LNCaP clone FGC (cell line): ENCODE measurements around the gene AGAP2.

Source experiments
- DNase-seq: peaks from one replicate; pipeline ENCODE4 v3.0.0-alpha.2; 2011; ENCODE audit warnings: low read depth
- H3K4me3 ChIP-seq: 2 replicates; pipeline ENCODE4 v1.5.1; 2011; ENCODE audit warnings: mild to moderate bottlenecking, low read depth, low read length, control low read depth
- TF ChIP-seq, protein P1 (sequence below): IDR thresholded peaks from 2 replicates; pipeline ENCODE4 v1.5.1; 2012; ENCODE audit warnings: mild to moderate bottlenecking; ENCODE audit not compliant: control insufficient read depth, insufficient read depth; ENCODE audit errors: extremely low read depth

The AGAP2 gene

GRCh38 chr12:57763881-57764661, 25.5 kb upstream of the AGAP2 start:
- DNase-seq, result no peak
- TF ChIP-seq, protein P1, sequence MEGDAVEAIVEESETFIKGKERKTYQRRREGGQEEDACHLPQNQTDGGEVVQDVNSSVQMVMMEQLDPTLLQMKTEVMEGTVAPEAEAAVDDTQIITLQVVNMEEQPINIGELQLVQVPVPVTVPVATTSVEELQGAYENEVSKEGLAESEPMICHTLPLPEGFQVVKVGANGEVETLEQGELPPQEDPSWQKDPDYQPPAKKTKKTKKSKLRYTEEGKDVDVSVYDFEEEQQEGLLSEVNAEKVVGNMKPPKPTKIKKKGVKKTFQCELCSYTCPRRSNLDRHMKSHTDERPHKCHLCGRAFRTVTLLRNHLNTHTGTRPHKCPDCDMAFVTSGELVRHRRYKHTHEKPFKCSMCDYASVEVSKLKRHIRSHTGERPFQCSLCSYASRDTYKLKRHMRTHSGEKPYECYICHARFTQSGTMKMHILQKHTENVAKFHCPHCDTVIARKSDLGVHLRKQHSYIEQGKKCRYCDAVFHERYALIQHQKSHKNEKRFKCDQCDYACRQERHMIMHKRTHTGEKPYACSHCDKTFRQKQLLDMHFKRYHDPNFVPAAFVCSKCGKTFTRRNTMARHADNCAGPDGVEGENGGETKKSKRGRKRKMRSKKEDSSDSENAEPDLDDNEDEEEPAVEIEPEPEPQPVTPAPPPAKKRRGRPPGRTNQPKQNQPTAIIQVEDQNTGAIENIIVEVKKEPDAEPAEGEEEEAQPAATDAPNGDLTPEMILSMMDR, result no peak
- H3K4me3 ChIP-seq, result no peak overlapping the region

- no peak for DNase-seq
- H3K4me3 ChIP-seq, result no peak overlapping the region
- TF ChIP-seq, protein P1, result no peak
Observed at GRCh38 chr12:57762463-57762862, 23.9 kb upstream of the AGAP2 start.

DNA sequence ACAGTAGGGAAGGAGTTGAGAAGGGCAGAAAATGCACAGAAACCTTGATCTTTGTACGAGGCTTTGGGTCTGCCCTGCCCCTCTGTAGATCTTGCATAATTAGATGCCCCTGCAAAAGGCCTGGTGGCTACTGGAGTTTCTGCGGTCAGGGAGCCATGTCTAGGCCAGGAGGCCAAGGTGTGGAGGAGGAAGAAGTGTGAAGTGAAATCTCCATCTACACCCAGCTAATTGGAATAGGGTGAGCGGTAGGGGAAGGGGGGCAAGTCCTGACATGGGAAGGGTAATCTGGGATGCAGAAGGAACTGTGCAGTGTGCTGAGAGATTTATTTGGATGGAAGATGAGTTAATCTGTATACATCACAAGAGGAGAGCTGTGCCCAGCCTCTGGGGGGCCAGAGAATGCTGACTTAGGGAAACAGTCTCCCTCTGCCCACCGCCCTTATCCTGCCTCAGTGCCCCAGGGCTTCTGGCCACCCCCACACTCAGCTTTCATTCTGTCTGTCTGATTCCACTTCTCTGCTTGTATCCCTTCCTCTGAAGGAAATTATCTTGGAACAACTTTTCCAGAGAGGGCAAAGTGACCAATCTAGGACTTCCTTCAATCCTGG, 23.0 kb upstream of the AGAP2 start:
- TF ChIP-seq, protein P1, result no peak
- H3K4me3 ChIP-seq, result no peak overlapping the region
- DNase-seq, result no peak

DNA sequence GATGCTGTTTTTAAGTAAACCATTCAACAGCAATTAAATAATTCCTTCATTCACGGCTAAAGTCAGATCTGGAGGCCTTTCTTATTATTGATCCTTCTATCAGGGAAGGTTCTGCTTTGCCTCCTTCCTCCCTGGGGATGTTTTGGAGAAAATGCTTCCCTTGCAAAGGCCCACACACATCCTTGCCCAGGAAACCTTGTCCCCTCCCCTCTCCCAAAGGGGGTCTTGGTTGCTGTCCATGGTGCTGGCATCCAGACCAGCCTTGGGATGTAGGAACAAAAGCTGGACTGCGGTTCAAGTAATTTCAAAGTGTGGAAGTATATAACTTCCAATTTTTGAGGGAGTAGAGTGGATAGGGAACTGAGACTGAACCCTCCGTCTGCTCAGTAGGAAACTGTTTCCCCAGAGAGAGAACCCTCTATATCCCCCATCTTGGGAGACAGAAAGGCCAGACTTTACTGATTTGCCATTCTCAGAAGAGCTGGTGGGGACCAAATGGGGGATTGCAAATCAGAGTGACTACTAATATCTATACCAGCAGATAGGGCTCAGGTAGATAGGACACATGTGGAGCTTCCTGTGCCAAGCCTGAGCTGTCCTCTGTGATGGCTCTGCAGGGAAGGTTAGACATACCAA, 21.9 kb upstream of the AGAP2 start:
- DNase-seq, result no peak
- H3K4me3 ChIP-seq, result no peak overlapping the region
- TF ChIP-seq, protein P1, result no peak

DNA sequence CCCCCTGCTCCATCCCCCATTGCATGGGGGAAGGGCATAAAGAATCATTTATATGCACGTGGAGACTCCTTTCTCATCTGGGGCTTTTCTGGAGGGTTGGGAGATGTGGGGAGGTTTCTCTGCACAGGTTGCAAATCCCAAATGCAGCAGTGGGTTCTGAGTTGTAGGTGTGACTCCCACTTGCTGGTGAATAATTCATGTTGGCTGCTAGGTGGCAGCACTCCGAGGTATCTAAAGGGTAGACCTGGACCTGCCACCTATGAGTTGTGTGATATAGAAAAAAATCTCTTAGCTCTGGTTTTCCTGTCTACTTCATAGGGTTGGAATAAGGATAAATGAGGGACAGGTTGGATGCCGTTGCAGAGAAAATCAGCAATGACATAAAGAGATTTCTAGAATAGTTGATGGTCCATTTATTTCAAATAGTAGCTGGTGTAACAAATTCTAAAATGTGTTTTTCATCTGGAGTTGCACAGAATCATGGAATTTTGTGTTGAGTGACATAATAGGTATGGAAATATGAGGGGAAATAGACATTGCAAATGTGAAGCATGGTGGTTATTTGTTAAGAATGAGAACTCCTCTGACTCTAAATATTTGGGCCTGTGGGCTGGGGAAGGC, 20.9 kb upstream of the AGAP2 start:
- no peak for DNase-seq
- TF ChIP-seq, protein P1, result peak; percentile 74
- no peak overlapping the region for H3K4me3 ChIP-seq

GRCh38 chr12:57758552-57759359, 20.2 kb upstream of the AGAP2 start:
- TF ChIP-seq, protein P1, result no peak
- no peak overlapping the region for H3K4me3 ChIP-seq
- DNase-seq, result no peak
